SK-N-SH (cell line): ENCODE measurements around the gene IMPDH1. TPM values are rescaled to one million over a fixed set of nuclear protein-coding genes. Genes with fewer than 3 reads are reported as not detected.

Experiments
- CTCF ChIA-PET: fragments of 300-600, 350-600 bp; formaldehyde crosslinking; extraction: SDS; loops from one replicate; lab custom pipeline; 2021; lab: Yijun Ruan, JAX
- POLR2A ChIA-PET: fragments of 350-600 bp; sonication (Branson Sonifier 250); formaldehyde crosslinking; extraction: SDS; loops from one replicate; lab custom pipeline; 2020; ENCODE audit warnings: antibody characterized with exemption, inconsistent platforms; lab: Yijun Ruan, JAX
- DNase-seq: peaks from one replicate; pipeline ENCODE4 v3.0.0; 2012
- H2AFZ ChIP-seq: fragments of 200-600 bp; sonication (generic); 2 replicates; pipeline ENCODE4 v1.8.1; 2016; ENCODE audit warnings: antibody characterized with exemption, mild to moderate bottlenecking, low read depth
- H3F3A ChIP-seq: fragments of 200-600 bp; sonication (generic); replicated peaks from 2 replicates; pipeline ENCODE3; 2016; ENCODE audit warnings: antibody characterized with exemption, mild to moderate bottlenecking; ENCODE audit not compliant: insufficient read depth
- H3K27ac ChIP-seq, 2 experiments: fragments of 200-500 bp in 1 of 2; fragments of 200-600 bp in 1 of 2; sonication (Bioruptor generic) in 1 of 2; sonication (generic), shearing (Covaris generic) in 1 of 2; 2 replicates each; pipeline versions ENCODE4 v1.5.1 to v1.6.1; 2014 to 2016; ENCODE audit warnings: low read depth in 2 of 2, inconsistent platforms in 1 of 2, low read length in 1 of 2, mild to moderate bottlenecking in 1 of 2, mixed read lengths in 1 of 2
- H3K27me3 ChIP-seq: fragments of 200-600 bp; sonication (generic), shearing (Covaris generic); 2 replicates; pipeline ENCODE4 v1.6.1; 2016; ENCODE audit warnings: mixed run types; ENCODE audit not compliant: insufficient read depth
- H3K36me3 ChIP-seq, 2 experiments: fragments of 200-500 bp in 1 of 2; fragments of 200-600 bp in 1 of 2; sonication (Bioruptor generic) in 1 of 2; sonication (generic) in 1 of 2; replicated peaks in 1 of 2; 2 replicates each; pipeline versions ENCODE3 to v1.5.1; 2014 to 2016; ENCODE audit warnings: low read length in 1 of 2, mild to moderate bottlenecking in 1 of 2; ENCODE audit not compliant: insufficient read depth in 2 of 2, control insufficient read depth in 1 of 2
- H3K4me1 ChIP-seq, 2 experiments: fragments of 200-500 bp in 1 of 2; fragments of 200-600 bp in 1 of 2; sonication (Bioruptor generic) in 1 of 2; sonication (generic), shearing (Covaris generic) in 1 of 2; 2 replicates each; pipeline versions ENCODE4 v1.5.1 to v1.6.1; 2014 to 2016; ENCODE audit warnings: low read depth in 1 of 2, low read length in 1 of 2, mixed run types in 1 of 2; ENCODE audit not compliant: insufficient read depth in 2 of 2, control insufficient read depth in 1 of 2
- H3K4me2 ChIP-seq: fragments of 200-600 bp; sonication (generic), shearing (Covaris generic); 2 replicates; pipeline ENCODE4 v1.6.1; 2017; ENCODE audit warnings: mixed run types
- H3K4me3 ChIP-seq, 2 experiments: fragments of 200-500 bp in 1 of 2; fragments of 200-600 bp in 1 of 2; sonication (Bioruptor generic) in 1 of 2; sonication (generic), shearing (Covaris generic) in 1 of 2; 2 replicates each; pipeline versions ENCODE4 v1.5.1 to v1.8.1; 2014 to 2016; ENCODE audit warnings: low read depth in 2 of 2, inconsistent platforms in 1 of 2, low read length in 1 of 2, mild to moderate bottlenecking in 1 of 2, mixed read lengths in 1 of 2, moderate library complexity in 1 of 2
- H3K79me2 ChIP-seq: fragments of 200-600 bp; sonication (generic); 2 replicates; pipeline ENCODE4 v1.8.1; 2017; ENCODE audit warnings: mild to moderate bottlenecking; ENCODE audit not compliant: insufficient read depth
- H3K9ac ChIP-seq: fragments of 200-600 bp; sonication (generic); 2 replicates; pipeline ENCODE4 v1.6.1; 2017; ENCODE audit warnings: mixed run types
- H3K9me2 ChIP-seq: fragments of 200-600 bp; sonication (generic); 2 replicates; pipeline ENCODE4 v1.6.1; 2017; ENCODE audit warnings: mixed run types
- H3K9me3 ChIP-seq: fragments of 200-600 bp; sonication (generic); 2 replicates; pipeline ENCODE4 v1.6.1; 2017; ENCODE audit warnings: mixed run types, mild to moderate bottlenecking, moderate library complexity
- H4K20me1 ChIP-seq: fragments of 200-600 bp; sonication (generic); 2 replicates; pipeline ENCODE4 v1.6.1; 2017; ENCODE audit warnings: mild to moderate bottlenecking, mixed run types; ENCODE audit not compliant: insufficient read depth
- CHD2 ChIP-seq: fragments of 150-350 bp; IDR thresholded peaks from 2 replicates; pipeline ENCODE4 v1.6.1; 2018; ENCODE audit warnings: low read length; ENCODE audit not compliant: partially characterized antibody
- EP300 ChIP-seq, 2 experiments: IDR thresholded peaks; 2 replicates each; pipeline versions ENCODE4 v1.4.0 to v1.6.1; 2012; ENCODE audit warnings: borderline replicate concordance in 1 of 2, low read depth in 1 of 2, low read length in 1 of 2
- FOSL2 ChIP-seq: IDR thresholded peaks from 2 replicates; pipeline ENCODE4 v1.4.0; 2012; ENCODE audit warnings: low read depth, mild to moderate bottlenecking, moderate library complexity, borderline replicate concordance
- FOXJ3 ChIP-seq: sonication (generic); formaldehyde crosslinking; IDR thresholded peaks from 2 replicates; pipeline ENCODE4 v1.5.1; 2020; ENCODE audit warnings: mild to moderate bottlenecking, missing genetic modification reagents
- GABPA ChIP-seq: IDR thresholded peaks from 2 replicates; pipeline ENCODE4 v1.4.0; 2012; ENCODE audit warnings: low read depth, mild to moderate bottlenecking
- GATA2 ChIP-seq: sonication (generic); formaldehyde crosslinking; IDR thresholded peaks from 2 replicates; pipeline ENCODE4 v1.5.0; 2020; ENCODE audit warnings: mild to moderate bottlenecking, missing genetic modification reagents
- JUND ChIP-seq: IDR thresholded peaks from 2 replicates; pipeline ENCODE4 v1.4.0; 2012
- MXI1 ChIP-seq: IDR thresholded peaks from 2 replicates; pipeline ENCODE4 v1.6.1; 2012; ENCODE audit warnings: mild to moderate bottlenecking, low read depth, low read length, improper control_type of control experiment
- NFIC ChIP-seq: IDR thresholded peaks from 2 replicates; pipeline ENCODE4 v1.4.0; 2012; ENCODE audit warnings: borderline replicate concordance
- NRF1 ChIP-seq: IDR thresholded peaks from 2 replicates; pipeline ENCODE4 v1.6.1; 2012; ENCODE audit warnings: low read depth, mild to moderate bottlenecking, low read length
- RFX5 ChIP-seq: IDR thresholded peaks from 2 replicates; pipeline ENCODE4 v1.6.1; 2012; ENCODE audit warnings: mild to moderate bottlenecking, improper control_type of control experiment, low read length
- SMC3 ChIP-seq: IDR thresholded peaks from 2 replicates; pipeline ENCODE4 v1.6.1; 2012; ENCODE audit warnings: low read depth, low read length, improper control_type of control experiment
- TAF1 ChIP-seq: IDR thresholded peaks from 2 replicates; pipeline ENCODE4 v1.6.1; 2012; ENCODE audit warnings: low read depth, mild to moderate bottlenecking, low read length, moderate library complexity, borderline replicate concordance
- TCF12 ChIP-seq: IDR thresholded peaks from 2 replicates; pipeline ENCODE4 v1.4.0; 2012
- TEAD4 ChIP-seq: IDR thresholded peaks from 2 replicates; pipeline ENCODE4 v1.4.0; 2012; ENCODE audit warnings: mild to moderate bottlenecking, borderline replicate concordance; ENCODE audit not compliant: insufficient read depth
- WGBS: methylation state at CpG from one replicate; pipeline ENCODE4 v1.1.6; 2017; ENCODE audit warnings: low lambda C conversion rate; 5-methylcytosine and 5-hydroxymethylcytosine counted together
- polyA plus RNA-seq, 3 experiments: library from polyadenylated mRNA; depleted of rRNA; stranded (reverse); fragments of >200 nt; gene quantifications; 2 replicates each; pipeline ENCODE4 v1.2.3, GENCODE V29; 2012
- TF ChIP-seq, protein P1 (sequence below): fragments of 200-600 bp; sonication (generic); IDR thresholded peaks from 2 replicates; pipeline ENCODE4 v1.6.1; 2017; ENCODE audit warnings: antibody characterized with exemption, mild to moderate bottlenecking, moderate library complexity

IMPDH1 gene
- polyA plus RNA-seq, 1 of the 3 experiments (the other 2 are of a cell fraction): 80.4 TPM

DNA sequence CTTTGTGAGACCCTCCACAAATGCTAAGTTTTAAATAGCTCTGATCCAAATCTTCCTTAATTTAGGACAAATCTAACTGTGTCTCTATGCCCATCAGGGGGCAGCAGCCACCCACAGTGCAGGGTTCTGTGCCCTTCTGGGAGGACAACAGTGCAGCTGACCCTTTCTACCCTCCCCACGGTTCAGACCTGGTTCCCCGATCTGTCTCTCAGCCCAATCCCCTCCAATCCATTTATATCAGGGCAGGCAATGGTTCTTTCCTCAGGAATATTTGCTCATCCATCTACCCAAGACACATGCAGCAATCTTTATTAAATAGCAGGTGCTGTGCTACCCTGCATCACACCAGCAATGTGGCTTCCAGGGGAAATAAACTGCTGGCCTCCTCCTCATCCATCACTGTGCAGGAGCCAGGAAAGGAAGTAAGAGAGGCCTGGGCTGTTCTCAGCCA lies 62.1 kb downstream of the IMPDH1 start (continued):
- 0 out of 2 replicates have a peak, but pooled peaks have one; percentile 11 for TF ChIP-seq NRF1
- TF ChIP-seq NFIC: no peak
- peak; percentile 83; the same call in 1 of the 2 replicates for TF ChIP-seq RFX5
- TF ChIP-seq TAF1: no peak
- TF ChIP-seq FOXJ3 (CRISPR knock-in tag): no peak
- peak; percentile 41; the same call in 1 of the 2 replicates for TF ChIP-seq MXI1
- peak; percentile 99 for TF ChIP-seq SMC3
- TF ChIP-seq GABPA: no peak
- peak; percentile 74 for TF ChIP-seq CHD2
- TF ChIP-seq EP300 (IDR thresholded peaks at IDR 0.05; ENCODE audit: borderline replicate concordance in 1 of 2, low read depth in 1 of 2, low read length in 1 of 2): 0 out of 4 replicates have a peak, but pooled peaks of 1 of the 2 experiments have one; percentile 23
- TF ChIP-seq TCF12: no peak
- no peak for TF ChIP-seq JUND
- no peak for TF ChIP-seq TEAD4

DNA sequence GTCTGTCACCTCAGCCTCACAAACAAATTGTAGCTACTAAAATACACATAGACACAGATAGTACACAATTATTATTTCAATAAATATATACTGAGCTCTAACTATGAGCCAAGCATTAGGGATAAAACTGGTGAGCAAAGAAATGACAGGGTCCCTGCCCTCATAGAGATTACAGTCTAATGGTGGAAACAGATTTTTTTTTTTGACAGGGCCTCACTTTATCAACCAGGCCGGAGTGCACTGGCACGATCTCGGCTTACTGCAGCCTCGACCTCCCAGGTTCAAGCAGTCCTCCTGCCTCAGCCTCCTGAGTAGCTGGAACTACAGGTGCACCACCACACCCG lies 65.4 kb downstream of the IMPDH1 start:
- no peaks in the 10 kb centered on the region for H4K20me1 ChIP-seq
- H3K79me2 ChIP-seq: peaks cover 42% of the 10 kb centered on the region
- H3K9me3 ChIP-seq: no peaks in the 10 kb centered on the region
- no peak for DNase-seq
- H3K9me2 ChIP-seq: no peaks in the 10 kb centered on the region
- H3K4me3 ChIP-seq: no peak overlapping the region
- H3K4me1 ChIP-seq: peaks cover 0 to 34% of the 10 kb centered on the region in 2 experiments; a peak in 2 of 4 replicates
- TF ChIP-seq FOSL2 (no peak), TEAD4 (no peak), EP300 (IDR thresholded peaks at IDR 0.05; ENCODE audit: borderline replicate concordance in 1 of 2, low read depth in 1 of 2, low read length in 1 of 2) (no peak), GABPA (no peak), GATA2 (no peak), RFX5 (no peak)
- TF ChIP-seq, protein P1, sequence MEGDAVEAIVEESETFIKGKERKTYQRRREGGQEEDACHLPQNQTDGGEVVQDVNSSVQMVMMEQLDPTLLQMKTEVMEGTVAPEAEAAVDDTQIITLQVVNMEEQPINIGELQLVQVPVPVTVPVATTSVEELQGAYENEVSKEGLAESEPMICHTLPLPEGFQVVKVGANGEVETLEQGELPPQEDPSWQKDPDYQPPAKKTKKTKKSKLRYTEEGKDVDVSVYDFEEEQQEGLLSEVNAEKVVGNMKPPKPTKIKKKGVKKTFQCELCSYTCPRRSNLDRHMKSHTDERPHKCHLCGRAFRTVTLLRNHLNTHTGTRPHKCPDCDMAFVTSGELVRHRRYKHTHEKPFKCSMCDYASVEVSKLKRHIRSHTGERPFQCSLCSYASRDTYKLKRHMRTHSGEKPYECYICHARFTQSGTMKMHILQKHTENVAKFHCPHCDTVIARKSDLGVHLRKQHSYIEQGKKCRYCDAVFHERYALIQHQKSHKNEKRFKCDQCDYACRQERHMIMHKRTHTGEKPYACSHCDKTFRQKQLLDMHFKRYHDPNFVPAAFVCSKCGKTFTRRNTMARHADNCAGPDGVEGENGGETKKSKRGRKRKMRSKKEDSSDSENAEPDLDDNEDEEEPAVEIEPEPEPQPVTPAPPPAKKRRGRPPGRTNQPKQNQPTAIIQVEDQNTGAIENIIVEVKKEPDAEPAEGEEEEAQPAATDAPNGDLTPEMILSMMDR: no peak
- 78% methylated on average over 5 of the region's 5 CpGs for WGBS
- no peak overlapping the region for H3K9ac ChIP-seq
- no peaks in the 10 kb centered on the region for H3F3A ChIP-seq
- peak overlapping the region in 1 of 2 experiments; percentile 86; a peak in 1 of 4 replicates for H3K27ac ChIP-seq
- peaks cover 0 to 13% of the 10 kb centered on the region in 2 experiments for H3K36me3 ChIP-seq
- peaks cover 3% of the 10 kb centered on the region; the same call in 1 of the 2 replicates for H3K27me3 ChIP-seq
- POLR2A ChIA-PET: interaction anchor here (0.7 to 3.3 kb wide), 9 partner anchors 11 to 711 kb away, joined by 3 to 22 read pairs (median 4); no protein-coding TSS in a partner anchor
- H2AFZ ChIP-seq: peak overlapping the region; percentile 100
- peak overlapping the region; percentile 91; the same call in 1 of the 2 replicates for H3K4me2 ChIP-seq
- CTCF ChIA-PET: interaction anchor here (0.6 to 15.8 kb wide), 15 partner anchors 9 to 555 kb away, joined by 3 to 1786 read pairs (median 4); partner anchors contain the start of genes HILPDA, IMPDH1 and PRRT4
